Astrocyte (in vitro differentiated cells and primary cell): Measurements from ENCODE around the gene CMSS1. TPM values are rescaled to one million over a fixed set of nuclear protein-coding genes. Genes with fewer than 3 reads are reported as not detected.

Source experiments
- DNase-seq: peaks from one replicate; pipeline ENCODE4 v3.0.0-alpha.2; 2010; ENCODE audit warnings: low read depth
- FAIRE-seq: peaks from 2 replicates; lab custom pipeline; 2011; peaks lifted over from hg19 to GRCh38; lab: Jason Lieb, UNC
- H2AFZ ChIP-seq: 2 replicates; pipeline ENCODE4 v1.6.0; 2012; ENCODE audit warnings: low read depth, low read length, inconsistent platforms
- H3K27ac ChIP-seq: 2 replicates; pipeline ENCODE4 v1.5.1; 2011; ENCODE audit warnings: low read depth, low read length, inconsistent platforms
- H3K27me3 ChIP-seq: 2 replicates; pipeline ENCODE4 v1.6.0; 2011; ENCODE audit warnings: low read length, inconsistent platforms; ENCODE audit not compliant: insufficient read depth
- H3K36me3 ChIP-seq: 2 replicates; pipeline ENCODE4 v1.5.1; 2011; ENCODE audit warnings: low read length, inconsistent platforms; ENCODE audit not compliant: insufficient read depth
- H3K4me1 ChIP-seq: 2 replicates; pipeline ENCODE4 v1.5.1; 2011; ENCODE audit warnings: low read length, inconsistent platforms; ENCODE audit not compliant: insufficient read depth
- H3K4me2 ChIP-seq: 2 replicates; pipeline ENCODE4 v1.6.0; 2012; ENCODE audit warnings: low read length, inconsistent platforms
- H3K4me3 ChIP-seq: 2 replicates; pipeline ENCODE4 v1.5.1; 2011; ENCODE audit warnings: low read depth, mild to moderate bottlenecking, low read length, inconsistent platforms; ENCODE audit not compliant: insufficient read depth
- H3K79me2 ChIP-seq: 2 replicates; pipeline ENCODE4 v1.6.0; 2012; ENCODE audit warnings: mild to moderate bottlenecking, low read length, inconsistent platforms; ENCODE audit not compliant: insufficient read depth
- H3K9ac ChIP-seq: 2 replicates; pipeline ENCODE4 v1.6.0; 2012; ENCODE audit warnings: mild to moderate bottlenecking, low read length, inconsistent platforms
- H3K9me3 ChIP-seq: 2 replicates; pipeline ENCODE4 v1.5.1; 2012; ENCODE audit warnings: low read depth, mild to moderate bottlenecking, low read length, inconsistent platforms; ENCODE audit not compliant: insufficient read depth
- H4K20me1 ChIP-seq: 2 replicates; pipeline ENCODE4 v1.6.0; 2012; ENCODE audit warnings: low read length, inconsistent platforms; ENCODE audit not compliant: insufficient read depth
- H3K27ac Mint-ChIP-seq: one replicate; pipeline ENCODE4 v1.8.0; 2021; ENCODE audit warnings: mild to moderate bottlenecking, mixed read lengths; ENCODE audit not compliant: unreplicated experiment
- H3K27me3 Mint-ChIP-seq: one replicate; pipeline ENCODE4 v1.8.0; 2021; ENCODE audit warnings: low read depth, mixed read lengths; ENCODE audit not compliant: unreplicated experiment
- H3K36me3 Mint-ChIP-seq: one replicate; pipeline ENCODE4 v1.8.0; 2021; ENCODE audit warnings: low read depth, mixed read lengths; ENCODE audit not compliant: unreplicated experiment
- H3K4me1 Mint-ChIP-seq: one replicate; pipeline ENCODE4 v1.8.0; 2021; ENCODE audit warnings: low read depth, mixed read lengths; ENCODE audit not compliant: unreplicated experiment
- H3K4me3 Mint-ChIP-seq: one replicate; pipeline ENCODE4 v1.8.0; 2021; ENCODE audit warnings: mild to moderate bottlenecking, moderate library complexity, mixed read lengths; ENCODE audit not compliant: unreplicated experiment
- H3K9me3 Mint-ChIP-seq: one replicate; pipeline ENCODE4 v1.8.0; 2021; ENCODE audit warnings: mild to moderate bottlenecking, mixed read lengths; ENCODE audit not compliant: unreplicated experiment
- EZH2 ChIP-seq: IDR thresholded peaks from 2 replicates; pipeline ENCODE4 v1.6.1; 2012; ENCODE audit warnings: mild to moderate bottlenecking, low read length, inconsistent platforms; ENCODE audit not compliant: insufficient read depth
- total RNA-seq: library from RNA; stranded (reverse); gene quantifications from 2 replicates; pipeline ENCODE4 v1.2.1, GENCODE V29; 2021
- TF ChIP-seq, protein P1 (sequence below): IDR thresholded peaks from 2 replicates; pipeline ENCODE4 v1.5.1; 2011; ENCODE audit warnings: low read depth, mild to moderate bottlenecking, inconsistent platforms, low read length, moderate library complexity; ENCODE audit not compliant: insufficient read depth

The CMSS1 gene
- total RNA-seq, 1 donor from 2014 or later, result 12.5 TPM

DNA sequence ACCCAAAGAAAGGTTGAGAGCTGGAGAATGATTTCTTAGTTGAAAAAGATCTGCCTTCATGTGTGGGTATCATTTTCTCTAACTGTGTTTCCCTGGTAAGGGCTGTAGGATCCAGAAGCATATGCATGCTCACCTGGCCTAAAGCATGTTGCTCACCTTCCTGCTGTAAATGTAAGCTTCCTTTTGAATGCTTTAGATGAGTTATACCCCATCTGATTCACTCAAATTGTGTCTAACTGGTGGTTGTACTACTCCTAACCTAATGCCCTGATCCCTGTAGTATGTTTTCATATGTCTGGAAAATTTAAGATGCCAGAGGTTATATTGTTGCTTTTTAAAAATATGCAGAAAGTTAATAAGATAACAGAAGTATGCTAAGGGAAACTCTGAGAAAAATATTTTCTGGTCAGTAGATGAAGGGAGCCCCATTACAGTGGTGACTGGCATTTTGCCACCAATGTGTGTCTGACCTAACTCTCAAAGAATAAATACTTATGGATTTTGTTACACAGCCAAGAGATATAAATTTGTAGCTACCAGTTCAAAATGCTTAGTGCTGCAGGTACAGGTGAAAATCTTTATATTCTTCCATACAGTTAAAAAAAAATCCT, 289.0 kb downstream of the CMSS1 start:
- peaks cover 41% of the 10 kb centered on the region for H3K4me1 Mint-ChIP-seq
- H3K4me3 ChIP-seq, result no peak overlapping the region
- H3K27me3 ChIP-seq, result no peaks in the 10 kb centered on the region
- no peaks in the 10 kb centered on the region for H3K9me3 ChIP-seq
- no peaks in the 10 kb centered on the region for H3K36me3 Mint-ChIP-seq
- peaks cover 17% of the 10 kb centered on the region for H3K4me1 ChIP-seq
- no peaks in the 10 kb centered on the region for H4K20me1 ChIP-seq
- H2AFZ ChIP-seq, result no peak overlapping the region
- FAIRE-seq (no peak), DNase-seq (peak; percentile 76)
- no peaks in the 10 kb centered on the region for H3K27me3 Mint-ChIP-seq
- H3K27ac ChIP-seq, result no peak overlapping the region
- no peaks in the 10 kb centered on the region for H3K79me2 ChIP-seq
- H3K4me2 ChIP-seq, result no peak overlapping the region
- TF ChIP-seq EZH2, result no peak
- TF ChIP-seq, protein P1, sequence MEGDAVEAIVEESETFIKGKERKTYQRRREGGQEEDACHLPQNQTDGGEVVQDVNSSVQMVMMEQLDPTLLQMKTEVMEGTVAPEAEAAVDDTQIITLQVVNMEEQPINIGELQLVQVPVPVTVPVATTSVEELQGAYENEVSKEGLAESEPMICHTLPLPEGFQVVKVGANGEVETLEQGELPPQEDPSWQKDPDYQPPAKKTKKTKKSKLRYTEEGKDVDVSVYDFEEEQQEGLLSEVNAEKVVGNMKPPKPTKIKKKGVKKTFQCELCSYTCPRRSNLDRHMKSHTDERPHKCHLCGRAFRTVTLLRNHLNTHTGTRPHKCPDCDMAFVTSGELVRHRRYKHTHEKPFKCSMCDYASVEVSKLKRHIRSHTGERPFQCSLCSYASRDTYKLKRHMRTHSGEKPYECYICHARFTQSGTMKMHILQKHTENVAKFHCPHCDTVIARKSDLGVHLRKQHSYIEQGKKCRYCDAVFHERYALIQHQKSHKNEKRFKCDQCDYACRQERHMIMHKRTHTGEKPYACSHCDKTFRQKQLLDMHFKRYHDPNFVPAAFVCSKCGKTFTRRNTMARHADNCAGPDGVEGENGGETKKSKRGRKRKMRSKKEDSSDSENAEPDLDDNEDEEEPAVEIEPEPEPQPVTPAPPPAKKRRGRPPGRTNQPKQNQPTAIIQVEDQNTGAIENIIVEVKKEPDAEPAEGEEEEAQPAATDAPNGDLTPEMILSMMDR, result no peak
- H3K4me3 Mint-ChIP-seq, result no peak overlapping the region
- H3K36me3 ChIP-seq, result no peaks in the 10 kb centered on the region
- H3K27ac Mint-ChIP-seq, result peak overlapping the region; percentile 16
- no peak overlapping the region for H3K9ac ChIP-seq
- no peaks in the 10 kb centered on the region for H3K9me3 Mint-ChIP-seq

DNA sequence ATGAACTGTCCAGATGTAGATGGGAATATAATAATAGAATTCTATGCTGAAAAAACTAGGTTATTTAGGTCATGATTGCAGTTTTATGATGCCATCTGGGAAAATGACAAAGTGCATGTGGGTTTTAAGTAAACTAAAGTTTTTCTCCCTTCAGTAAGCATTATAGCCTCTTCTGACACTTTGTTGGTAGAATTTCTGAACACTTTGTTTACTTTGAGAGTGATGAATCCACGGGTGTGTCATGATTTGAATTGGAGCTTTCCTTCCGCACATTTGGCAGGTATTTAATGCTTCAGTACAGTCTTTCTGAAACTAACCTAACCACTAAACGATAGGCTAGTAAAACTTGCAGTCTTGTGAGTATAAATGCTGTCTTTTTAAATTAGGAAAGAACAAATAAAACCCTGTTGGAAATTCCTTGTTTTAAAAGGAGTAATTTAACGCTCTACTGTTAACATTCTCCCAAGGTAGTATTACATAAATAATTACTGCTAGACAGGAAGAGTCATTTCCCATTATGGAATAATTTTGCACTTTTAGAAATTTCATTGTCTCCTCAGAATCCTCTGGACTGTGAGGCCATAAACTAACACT, 289.7 kb downstream of the CMSS1 start:
- no peak for FAIRE-seq
- peaks cover 41% of the 10 kb centered on the region for H3K4me1 Mint-ChIP-seq
- H3K4me2 ChIP-seq, result no peak overlapping the region

More for the DNA sequence above, 289.7 kb downstream of the CMSS1 start:
- no peak overlapping the region for H3K27ac ChIP-seq
- peaks cover 17% of the 10 kb centered on the region for H3K4me1 ChIP-seq
- TF ChIP-seq, protein P1, result no peak
- TF ChIP-seq EZH2, result no peak
- no peak overlapping the region for H3K4me3 ChIP-seq
- H3K36me3 Mint-ChIP-seq, result no peaks in the 10 kb centered on the region
- H3K27me3 Mint-ChIP-seq, result no peaks in the 10 kb centered on the region
- H3K4me3 Mint-ChIP-seq, result no peak overlapping the region
- H3K79me2 ChIP-seq, result no peaks in the 10 kb centered on the region
- H3K9ac ChIP-seq, result no peak overlapping the region
- no peaks in the 10 kb centered on the region for H3K27me3 ChIP-seq
- H3K9me3 ChIP-seq, result no peaks in the 10 kb centered on the region
- H4K20me1 ChIP-seq, result no peaks in the 10 kb centered on the region
- H3K36me3 ChIP-seq, result no peaks in the 10 kb centered on the region
- DNase-seq, result peak; percentile 67
- H2AFZ ChIP-seq, result no peak overlapping the region
- H3K9me3 Mint-ChIP-seq, result no peaks in the 10 kb centered on the region
- H3K27ac Mint-ChIP-seq, result peak overlapping the region; percentile 20
